HG02973 (cell line): ENCODE results near the gene HDLBP.

Experiments
- ATAC-seq: cut with Tn5 transposase; IDR thresholded peaks from one replicate; pipeline ENCODE4 v1.9.1; 2021; ENCODE audit warnings: moderate library complexity; ENCODE audit not compliant: unreplicated experiment

Gene HDLBP

DNA sequence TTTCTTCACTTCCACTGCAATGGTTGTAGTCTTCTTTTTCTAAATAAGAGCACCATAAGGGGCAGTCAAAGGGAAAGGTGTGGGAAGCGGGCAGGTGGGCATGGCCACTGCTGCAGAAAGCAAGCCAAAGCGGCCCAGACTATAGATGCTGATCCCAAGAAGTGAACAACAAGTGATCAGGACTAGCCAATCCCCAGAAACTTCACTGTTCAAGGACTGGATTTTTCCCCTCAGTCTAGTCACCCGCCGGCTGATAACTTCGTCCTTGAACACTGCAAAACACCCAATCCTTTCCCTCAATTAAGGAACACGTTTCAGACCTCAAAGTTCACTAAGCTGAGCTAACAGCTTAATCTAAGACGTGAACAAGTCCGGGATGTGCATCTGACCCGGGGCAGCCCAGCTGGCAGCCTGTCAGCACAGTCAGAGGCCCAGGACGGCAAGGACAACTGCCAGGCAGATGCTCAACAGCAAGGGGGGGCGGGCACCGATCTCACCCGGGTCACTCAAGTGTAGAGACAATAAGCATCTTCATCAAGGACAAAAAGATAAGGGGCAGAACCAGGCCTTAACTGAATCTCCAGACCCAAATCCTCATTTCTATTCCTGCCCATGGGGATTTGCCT is 59.8 kb downstream of the HDLBP start:
- ATAC-seq, result no peak

DNA sequence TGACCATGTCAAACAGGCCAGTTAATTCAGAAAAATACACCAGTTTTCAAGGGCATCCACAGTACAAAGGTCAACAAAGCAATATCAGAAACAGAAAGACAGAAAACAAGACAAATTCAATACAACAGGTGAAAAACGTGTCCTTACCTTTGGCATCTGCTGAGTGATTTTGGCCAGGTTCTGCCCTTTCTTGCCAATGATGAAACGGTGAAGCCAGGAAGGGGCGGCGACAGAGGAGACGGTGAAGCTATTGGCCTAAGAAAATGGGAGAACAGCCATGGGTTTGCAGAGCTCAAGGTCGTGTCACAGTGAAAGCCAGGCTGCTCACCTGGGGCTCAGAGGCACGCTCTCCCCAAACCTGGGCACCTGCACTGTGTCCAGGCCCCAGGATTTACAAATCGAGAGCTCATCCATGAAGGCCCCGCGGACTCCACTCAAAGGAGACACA is 60.5 kb downstream of the HDLBP start:
- ATAC-seq, result no peak

DNA sequence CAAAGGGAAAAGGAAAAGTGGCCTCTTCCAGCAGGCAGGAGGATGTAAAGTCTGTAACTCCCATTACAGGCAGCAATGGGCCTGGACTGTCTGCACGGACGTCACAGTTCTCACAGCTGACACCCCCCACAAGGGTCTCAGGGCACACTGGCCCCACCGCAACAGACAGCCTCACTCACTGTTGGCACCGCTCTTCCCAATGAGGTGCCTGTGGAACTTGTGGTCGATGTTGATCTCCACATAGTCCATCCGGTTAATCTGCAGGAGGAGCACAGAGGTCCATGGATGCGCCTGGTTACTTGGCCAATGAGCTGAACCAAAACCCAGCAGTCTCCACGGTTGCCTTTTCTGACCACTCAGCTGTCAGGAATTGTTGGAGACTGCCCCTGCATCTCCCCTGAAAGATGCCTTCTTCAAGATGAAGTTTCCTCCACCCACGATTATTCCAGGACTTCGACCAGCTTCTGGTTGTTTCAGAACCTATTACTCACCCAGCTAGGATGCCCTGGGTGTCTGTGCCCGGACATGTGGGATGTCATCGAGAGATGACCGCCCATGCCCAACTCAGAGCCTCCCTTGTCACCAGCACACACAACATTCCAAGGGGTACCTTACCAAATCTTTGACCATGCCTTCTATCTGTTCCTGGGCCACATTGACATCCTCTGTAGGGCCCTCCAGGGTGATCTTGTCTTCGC is 62.5 kb downstream of the HDLBP start:
- no peak for ATAC-seq

DNA sequence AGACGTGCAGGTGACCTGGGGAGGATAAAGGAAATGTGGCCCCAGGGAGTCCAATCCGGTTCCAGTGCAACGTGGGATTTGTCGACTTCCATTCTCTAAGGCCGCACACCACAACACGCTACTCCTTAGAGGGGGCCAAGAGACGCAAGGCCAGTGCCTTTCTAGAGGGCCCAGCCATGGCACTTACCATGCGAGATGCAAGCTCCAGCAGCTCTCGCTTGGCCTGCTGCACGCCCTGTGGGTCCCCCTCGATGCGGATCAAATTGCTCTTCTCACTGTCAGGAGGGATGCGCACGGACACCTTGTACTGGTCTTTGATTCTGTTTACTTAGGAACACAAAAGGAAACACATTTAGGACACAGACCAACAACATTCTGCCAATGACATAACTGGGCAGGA is 65.8 kb downstream of the HDLBP start:
- ATAC-seq, result no peak

DNA sequence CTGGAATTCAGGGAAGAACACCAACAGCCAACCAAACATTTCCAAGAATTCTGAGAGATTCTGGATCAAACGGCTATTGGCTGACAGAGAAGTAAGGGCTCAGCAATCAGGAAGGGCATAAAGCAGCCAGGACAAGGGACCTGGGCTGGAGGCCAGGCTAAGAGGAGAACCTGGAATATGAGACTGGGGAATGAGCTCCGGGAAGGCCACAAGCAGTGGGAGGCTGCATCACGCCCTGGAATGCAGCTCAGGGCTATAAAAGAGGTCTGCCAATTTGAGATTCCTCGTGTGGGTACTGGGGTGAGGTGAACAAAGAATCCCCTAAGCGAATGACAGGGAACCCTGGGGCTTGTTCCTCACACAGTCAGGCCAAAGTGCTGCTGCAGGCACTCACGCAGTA is 66.6 kb downstream of the HDLBP start:
- no peak for ATAC-seq

DNA sequence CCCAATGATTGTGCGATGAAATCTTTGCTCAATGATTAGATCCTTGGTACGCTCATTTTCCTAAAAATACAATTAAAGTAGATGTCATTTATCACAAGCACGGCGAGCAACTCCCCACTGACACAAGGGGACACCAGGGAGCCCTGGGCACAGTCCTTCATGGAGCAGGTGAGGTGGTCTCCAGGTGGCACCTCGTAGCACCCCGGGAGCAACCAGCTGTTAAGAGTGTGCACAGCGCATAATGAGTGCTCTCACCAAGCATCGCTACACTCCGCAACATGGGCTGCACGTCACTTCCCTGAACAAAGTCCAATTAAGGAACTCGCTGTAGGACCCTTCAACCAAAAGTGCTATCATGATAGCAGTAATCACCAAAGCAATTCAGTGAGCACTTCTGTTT is 67.2 kb downstream of the HDLBP start:
- no peak for ATAC-seq

DNA sequence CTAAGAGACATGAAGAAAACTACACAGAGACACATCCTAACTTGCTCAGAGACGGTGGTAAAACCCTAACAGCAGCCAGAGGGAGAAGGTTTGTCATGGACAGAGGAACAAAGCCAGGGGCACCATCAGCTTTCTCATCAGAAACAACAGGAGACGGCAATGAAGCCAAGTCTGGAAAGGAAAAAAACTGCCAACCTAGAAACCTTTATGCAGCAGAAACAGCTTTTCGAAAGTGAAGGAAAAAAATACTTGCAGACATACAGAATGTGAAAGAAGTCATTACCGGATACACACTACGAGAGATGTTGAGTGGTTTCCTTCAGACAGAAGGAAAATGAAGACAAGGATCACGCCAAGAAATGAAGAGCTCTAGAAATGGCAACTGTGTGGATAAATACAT is 71.1 kb downstream of the HDLBP start:
- no peak for ATAC-seq

DNA sequence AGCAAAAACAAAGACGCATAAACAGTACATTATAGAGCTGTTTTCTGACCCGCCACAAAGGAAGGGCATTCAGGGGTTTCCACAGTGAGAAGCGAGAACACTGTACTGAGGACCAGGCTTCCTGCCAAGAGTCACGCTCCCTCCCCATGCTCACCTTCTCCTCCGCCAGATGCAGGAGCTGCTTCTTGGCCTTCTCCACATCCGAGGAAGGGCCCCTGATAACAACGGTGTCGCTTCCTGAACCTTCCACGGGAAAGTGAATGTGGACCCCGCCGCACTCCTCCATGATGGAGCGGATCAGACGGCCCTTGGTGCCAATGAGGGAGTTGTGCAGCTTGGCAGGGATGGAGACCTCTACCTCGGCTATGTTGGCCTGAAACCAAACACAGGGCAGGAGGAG is 73.2 kb downstream of the HDLBP start:
- no peak for ATAC-seq

DNA sequence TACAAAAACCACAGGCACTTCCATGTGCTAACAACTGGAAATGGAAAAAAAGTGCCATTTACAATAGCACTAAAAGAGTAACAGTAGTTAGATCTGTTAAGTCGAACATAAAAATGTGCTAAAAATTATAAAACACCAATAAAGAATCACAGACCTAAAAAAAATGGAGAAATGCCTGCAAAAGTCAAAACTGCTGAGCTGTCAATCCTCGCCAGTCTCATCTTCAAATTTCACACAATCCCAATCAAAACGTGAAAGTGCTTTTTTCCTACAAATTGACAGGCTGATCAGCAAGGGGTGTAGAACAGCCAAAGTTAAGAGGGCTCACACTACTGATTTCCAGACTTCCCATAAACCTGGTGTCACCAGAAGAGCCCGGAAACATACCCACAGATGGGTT is 73.8 kb downstream of the HDLBP start:
- ATAC-seq, result no peak

DNA sequence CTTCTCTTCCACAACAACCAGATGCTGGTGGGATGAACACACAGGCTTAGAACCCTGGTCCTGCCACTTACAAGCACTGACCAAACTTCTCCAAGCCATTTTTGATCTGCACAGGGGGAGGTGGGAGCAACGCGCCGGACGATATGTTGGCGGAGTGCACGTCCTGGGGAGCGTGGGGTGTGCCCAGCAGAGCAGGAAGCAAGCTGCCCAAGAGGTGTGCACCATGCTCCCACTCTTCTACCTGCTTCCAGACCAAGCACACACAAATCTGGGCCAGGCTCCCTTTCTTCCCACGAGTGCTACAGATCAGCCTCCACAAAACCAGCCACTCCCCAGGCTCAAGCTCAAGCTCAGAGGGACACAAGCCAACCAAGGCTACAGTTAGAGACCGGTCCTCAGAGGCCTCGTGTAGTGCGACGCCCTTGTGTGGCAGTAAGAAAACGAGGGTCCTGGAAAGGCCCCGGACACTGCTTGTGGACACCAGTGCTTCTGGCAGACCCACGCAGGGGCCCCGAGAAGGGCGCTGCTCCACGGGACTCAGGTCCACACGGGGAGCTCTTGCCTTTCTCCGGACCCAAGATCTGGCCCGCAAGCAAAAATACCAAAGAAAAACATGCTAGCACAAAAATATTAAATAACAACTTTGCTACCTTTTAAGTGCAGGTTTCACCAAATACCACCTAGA is 75.0 kb downstream of the HDLBP start:
- no peak for ATAC-seq

DNA sequence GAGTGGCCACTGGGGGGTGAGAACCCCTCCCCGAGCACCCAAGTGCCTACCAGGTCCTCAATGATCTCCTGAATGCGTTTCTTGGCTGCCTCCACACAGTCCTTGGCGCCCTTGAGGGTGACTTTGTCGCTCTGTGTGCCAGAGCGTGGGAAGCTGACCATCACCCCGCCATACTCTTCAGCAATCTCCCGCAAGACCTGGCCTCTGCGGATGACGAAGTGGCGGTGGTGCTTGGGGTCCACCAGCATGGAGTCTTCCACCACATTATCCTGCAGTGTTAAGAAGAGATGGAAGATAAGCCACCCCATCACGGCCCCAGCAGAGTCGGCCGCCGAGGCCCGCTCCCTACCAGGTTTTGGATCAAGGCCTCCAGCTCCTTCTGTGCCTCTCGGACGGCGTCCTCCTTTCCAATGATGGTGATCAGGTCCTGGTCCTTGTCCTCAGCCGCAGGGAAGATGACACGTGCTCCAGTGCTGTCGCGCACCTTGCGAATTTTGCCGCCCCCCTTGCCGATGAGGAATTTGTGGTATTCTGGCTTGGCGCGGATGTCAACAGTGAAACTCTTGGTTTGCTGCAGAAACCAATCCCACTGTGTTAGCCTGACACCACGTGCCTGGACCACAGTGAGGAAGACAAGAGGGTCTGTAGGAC is 75.8 kb downstream of the HDLBP start:
- ATAC-seq, result no peak

DNA sequence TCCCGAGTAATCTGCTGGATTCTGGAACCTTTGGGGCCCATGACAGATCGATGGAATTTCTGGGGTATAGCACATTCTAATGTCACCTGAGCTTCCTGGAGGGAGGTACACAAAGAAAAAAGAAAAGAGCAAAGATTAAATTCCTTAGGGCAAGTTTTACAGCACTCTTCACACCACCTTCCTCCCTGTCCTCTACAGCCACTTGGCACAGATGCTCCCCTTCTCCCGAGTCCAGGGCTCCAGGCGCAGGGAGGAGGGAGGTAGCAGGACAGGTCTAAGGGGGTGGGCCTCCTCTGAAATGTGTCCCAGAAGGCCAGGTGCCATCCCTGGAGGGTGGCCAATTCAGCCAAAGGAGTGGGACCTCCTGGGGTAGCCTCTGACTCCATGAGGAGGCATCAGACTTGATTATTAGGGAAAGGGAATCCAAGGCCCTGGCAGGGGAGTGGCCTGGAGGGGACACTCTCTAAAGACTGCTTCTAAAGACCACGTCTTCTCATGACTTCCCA is 76.7 kb downstream of the HDLBP start:
- no peak for ATAC-seq

DNA sequence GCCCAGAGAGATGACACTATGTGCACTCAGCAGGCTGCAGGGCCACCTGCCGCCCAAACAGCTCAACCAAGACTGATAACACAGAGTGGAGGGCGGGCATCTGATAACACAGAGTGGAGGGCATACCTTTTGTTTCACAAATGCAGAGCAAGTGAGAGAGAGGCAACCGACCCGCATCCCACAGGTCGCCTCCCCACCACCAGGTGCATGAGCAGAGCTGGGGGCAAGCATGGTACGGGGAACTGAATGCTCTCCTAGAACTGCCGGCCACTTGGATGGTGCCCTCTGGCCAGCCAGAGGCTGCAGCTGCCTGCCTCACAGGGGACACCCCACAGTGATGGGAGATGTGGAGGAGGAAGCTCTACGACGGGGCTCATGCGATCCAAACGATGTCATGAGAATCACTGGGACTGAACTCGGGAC is 77.5 kb downstream of the HDLBP start:
- no peak for ATAC-seq

DNA sequence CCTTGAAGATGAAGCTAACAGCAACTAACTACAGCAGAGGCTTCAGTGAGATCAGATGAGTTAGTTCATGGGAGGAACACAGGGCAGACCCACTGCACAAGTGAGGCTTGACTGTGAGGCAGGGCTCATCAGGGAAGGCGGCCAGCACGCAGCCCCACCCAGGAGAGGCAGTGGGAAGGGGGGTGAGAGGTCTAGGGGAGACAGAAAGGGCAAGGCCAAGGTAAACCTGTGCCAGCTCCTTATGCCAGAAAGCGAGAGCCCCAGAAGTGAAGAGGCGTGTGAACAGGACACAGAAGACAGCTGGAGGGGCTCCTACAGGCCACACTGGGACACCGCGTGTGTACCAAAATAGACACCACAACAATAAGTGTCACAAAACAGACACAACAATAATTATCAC is 78.4 kb downstream of the HDLBP start:
- ATAC-seq, result no peak

DNA sequence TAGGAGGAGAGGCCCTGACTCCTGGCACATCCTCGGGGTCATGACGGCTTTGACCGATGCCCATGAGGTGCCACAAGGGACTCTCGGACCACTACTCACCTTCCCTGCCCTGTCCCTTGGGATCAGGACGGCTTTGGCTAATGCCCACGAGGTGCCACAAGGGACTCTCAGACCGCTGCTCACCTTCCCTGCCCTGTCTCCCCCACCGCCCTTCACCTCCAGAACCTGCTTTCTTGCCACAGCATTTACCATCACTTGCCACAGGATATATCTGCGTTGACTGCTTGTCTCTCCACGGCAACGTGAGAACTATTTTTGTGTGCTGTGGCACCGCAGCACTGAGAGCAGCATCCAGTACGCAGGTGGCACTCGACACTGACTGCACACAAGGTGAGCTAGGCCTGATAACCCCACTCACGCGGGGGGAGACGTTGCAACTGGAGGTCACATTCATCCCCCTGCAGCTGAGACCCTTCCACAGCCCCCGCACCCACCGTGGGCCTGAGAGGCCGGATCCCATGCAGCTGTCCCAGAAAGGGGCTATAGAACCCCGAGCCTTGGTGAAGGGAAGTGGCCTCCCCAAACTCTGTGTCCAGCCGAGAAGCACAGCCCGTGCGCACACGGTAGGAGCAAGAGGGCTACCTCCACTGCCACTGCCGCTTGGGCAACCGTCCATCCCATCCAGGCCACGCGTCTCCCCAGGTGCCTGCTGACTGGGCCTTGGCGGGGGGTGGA is 79.4 kb downstream of the HDLBP start:
- ATAC-seq, result no peak

DNA sequence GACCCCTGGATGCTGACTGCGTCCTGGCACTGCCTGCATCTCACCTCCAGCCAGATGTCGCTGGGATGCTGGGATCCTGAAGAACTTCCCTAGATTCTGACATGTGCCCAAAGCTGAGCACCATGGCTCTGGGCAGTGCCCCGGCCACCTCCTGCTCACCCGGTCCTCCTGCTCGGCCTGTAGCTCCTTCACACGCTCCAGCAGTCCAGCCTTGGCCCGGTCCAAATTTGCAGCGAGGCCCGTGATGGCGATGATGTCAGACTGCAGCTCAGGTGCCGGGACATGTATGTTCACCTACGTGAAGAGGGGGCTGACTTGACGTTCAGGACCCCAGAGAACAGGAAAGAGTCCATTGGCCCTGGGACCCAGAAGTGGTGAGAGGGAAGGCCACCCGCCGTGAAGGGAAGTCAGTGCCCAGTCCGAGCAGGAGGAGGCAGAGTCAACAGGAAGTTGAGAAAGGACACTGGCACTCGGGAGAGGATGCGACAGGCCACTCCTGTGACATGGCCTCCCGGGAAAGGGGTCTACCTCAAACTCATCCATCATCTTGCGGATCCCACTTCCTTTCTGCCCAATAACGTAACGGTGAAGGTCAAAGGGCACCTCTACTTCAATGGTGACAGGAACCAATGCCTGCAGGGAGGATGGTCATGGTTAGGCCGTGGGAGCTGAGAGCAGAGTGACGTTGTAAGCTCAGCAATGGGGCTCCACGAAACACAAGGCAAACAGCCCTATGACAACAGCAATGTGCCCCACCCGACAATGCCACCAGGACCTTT is 80.3 kb downstream of the HDLBP start:
- ATAC-seq, result no peak

DNA sequence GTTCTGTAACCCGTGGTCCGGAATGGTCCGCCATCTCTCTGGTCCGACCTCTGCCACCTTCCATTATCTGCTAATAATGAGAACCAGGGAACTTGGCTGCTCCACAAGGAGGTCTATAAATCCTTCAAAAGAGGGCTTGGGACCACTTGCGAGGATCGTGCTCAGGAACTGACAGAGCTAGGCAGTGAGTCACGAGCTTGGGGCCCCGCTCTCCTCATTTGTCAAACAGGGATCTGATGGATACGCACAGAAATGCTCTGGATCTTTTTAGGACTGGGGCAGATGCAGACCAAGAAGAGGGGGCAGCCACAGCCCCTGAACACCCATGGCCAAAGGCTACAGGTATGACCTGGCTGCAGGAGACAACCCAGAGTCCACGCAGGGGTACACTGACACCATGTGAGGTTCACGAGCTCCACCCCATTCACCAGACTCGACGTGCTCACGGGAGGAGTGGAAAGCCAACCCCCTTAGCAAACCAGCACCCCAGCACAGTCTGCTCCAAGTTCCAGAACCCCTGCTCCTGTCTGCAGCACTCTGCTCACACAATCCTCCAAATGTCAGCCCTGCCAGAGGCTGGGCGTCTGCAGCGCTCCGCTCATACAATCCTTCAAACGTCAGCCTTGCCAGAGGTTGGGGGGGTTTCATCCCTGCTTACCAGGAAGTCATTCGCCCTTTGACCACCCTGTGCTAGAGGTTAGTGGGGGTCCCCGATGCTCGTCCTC is 81.2 kb downstream of the HDLBP start:
- ATAC-seq, result no peak

DNA sequence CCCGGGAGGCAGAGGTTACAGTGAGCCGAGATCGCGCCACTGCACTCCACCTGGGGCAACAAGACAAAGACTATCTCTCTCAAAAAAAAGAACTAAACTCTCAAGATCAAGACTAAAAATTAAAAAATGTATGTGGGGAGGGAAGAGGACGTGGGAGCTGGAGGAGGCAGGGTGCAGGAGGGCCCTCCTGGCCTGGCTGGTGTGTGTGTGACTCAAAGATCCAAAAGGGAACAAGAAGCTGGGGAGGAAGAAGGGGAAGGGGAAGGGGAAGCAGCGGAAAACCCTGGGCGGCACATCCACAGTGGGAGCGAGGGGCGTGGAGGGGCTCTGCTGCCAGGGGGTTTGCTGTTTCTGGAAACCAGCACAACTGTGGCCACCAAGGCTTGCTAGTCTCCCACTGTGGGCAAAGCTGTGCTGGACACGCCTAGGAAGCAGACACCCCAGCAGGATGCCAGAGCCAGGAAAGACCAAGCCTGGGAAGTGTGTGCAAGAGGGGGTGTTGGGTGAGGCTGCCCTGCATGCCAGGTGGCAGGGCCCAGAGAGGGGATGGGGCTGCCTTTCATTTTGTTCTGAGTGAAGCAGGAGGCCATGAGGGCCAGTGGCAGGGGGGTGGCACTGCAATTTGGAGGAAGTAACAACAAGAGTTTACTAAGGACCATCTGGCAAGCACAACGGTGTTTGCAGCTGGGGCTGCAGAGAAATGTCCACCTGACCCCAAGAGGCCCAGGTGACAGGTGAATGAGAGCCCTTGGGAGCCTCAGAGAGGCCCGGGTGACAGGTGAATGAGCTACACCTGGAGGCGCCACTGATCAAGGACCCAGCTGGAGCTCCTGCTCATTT is 82.5 kb downstream of the HDLBP start:
- no peak for ATAC-seq

DNA sequence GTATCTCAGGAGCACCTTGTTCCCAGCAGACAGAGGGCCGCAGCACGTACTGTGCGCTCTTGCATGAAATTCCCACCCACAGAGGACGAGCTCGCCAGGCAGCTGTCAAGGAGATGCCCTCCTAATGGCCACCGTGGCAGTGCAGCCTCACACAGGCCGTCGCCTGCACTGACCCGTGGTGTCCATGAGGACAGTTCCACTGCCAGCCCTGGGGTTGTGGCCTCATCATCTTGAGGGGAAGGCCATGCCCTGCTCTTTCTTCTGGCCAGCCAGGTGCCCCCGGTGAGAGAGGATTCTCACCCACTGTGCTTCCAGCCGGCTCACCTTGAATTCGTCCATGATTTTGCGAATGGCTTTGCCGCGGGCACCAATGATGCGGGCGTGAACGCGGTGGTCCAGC is 85.0 kb downstream of the HDLBP start:
- ATAC-seq, result no peak
